NCI-H1694 (cell line): ENCODE measurements around the gene C15orf39.

Experiments
- DNase-seq: peaks from one replicate; lab custom pipeline; 2025; lab: John Stamatoyannopoulos, UW

Gene C15orf39

DNA sequence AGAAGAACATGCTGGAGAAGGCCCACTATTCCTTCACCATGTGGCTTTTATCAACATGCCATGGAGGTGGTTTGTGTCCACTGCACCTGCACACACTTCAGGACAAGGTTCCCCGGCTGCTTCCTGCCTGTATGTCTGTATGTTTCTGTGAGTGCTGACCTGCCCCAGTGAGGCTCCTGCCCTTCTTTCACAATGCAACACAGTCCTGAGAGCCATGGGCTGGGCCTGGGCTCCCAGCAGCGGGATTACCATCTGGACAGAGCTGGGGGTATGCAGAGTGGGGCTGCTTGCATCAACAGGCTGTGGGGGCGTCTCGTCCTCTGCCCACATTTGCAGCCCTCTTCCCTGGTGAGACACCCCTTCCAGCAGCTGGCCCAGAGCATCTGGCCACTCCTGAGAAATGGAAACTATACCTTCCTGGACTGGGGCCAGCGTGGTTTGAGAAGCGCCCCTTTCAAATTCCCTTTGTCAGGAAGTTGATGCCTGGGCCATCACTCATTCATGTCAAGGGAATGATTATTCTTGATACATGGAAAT, 29.3 kb upstream of the C15orf39 start:
- no peak for DNase-seq

DNA sequence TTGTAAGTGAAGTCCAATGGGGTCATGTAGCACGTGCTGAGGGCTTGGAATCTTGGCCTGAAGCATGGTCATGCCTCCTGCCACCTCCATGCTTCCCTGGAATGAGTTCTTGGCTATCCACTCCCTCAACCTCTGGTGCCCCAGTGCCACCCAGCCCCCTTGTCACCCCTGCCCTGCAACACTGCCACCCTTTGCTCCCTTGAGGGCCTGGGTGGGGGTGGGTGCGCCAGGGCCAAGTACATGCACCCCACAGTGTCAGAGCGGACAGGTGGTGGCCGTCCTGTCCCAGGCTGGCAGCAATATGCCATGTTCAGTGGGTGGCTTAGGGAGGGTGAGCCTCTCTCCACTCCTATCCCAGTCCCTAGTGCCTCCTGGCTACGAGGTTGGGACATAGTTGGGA, 27.6 kb upstream of the C15orf39 start:
- DNase-seq: no peak

DNA sequence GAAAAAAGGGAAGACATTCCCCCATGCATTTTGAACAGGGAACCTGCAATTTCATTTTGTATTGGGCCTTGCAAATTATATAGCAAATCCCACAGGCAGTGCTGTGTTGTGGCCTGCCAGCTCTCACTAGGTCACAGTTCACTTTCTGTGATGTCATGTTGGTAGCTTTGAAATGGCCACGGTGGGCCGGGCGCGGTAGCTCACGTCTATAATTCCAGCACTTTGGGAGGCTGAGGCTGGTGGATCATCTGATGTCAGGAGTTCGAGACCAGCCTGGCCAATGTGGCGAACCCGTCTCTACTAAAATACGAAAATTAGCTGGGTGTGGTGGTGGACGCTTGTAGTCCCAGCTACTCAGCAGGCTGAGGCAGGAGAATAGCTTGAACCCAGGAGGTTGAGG, 27.0 kb upstream of the C15orf39 start:
- no peak for DNase-seq

DNA sequence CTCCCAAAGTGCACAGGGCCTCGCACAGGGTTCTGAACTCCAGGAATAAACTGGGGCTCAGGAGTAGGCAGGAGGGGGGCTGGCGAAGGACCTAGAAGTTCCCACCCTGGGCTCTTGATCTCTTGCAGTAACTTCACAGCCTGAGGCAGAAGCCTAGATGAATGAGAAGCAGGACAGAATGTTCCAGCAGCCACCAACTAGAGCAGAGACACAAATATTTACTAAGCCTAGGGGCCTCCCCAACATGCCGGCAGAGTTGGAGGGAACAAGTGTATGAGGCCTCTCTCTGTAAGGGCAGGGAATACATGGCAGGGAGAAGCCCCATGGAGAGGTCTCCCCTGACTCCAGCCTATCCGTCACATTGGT, 25.3 kb upstream of the C15orf39 start:
- no peak for DNase-seq

DNA sequence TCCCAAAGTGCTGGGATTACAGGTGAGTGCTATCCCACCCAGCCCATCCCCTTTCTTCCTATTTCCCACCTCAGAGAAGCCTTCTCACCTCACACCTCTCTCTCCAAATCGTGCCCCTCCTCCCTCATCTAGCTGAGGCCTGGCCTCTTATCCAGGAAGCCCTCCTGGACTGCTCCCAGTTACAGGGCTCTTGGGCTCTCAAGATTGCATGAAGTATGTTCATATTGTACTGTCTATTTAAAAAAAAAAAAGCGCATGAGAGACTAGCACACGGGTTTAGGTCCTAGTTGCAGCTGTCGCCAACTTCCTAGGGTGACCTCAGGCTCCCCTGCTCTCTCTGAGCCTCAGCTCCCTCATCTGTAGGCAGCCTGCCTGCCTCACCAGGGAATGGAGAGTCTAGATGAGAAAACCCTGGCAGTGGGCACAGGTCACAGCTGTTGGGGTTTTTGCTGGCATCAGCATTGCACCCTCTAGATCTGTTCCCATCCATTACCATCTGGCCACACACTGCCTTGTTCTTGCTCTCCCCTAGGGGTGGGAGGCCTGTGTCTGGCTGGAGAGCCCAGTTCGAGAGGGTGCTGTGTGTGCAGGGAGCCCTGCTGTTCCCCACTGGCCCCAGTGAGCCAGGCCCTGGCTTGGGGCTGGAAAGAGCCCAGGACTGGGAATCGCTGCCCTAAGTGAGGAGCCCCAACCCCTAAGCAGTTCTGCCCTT, 24.2 kb upstream of the C15orf39 start:
- DNase-seq: peak; percentile 78

DNA sequence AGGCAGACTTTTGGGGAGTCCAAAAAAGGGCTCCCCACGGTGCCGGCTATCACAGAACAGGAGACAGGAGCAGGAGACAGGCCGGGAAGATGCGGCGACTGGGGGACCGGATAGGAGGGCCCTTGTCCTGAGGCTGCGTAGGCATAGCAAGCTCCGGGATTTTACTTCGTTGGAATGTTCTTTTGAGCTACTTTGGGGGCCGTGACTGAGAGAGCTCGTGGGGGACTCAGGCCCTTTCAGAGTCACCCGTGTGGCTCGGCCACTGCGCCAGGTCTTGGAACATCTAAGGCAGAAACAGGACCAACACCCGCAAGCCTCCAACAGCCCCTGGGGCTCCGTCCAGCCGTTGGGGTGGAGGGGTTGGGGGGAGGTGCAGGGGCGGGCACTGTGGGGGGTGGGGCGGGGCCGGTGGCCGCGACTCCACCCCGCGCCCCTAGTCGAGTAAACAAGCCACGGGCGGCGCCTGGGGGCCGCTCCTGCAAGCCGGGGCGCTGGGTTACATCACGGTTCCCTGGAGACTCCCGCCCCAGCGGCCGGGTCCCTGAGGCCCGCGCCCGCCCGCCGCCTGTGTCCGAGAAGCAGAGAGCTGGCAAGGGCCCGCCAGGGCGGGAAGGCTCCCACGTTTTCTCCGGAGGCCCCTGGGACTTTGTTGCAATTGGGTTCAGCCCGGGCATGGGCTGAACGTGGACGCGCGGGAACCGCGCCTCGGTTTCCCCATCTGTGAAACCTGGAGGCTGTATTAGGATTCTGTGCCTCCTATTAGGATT, 23.3 kb upstream of the C15orf39 start:
- DNase-seq: no peak

DNA sequence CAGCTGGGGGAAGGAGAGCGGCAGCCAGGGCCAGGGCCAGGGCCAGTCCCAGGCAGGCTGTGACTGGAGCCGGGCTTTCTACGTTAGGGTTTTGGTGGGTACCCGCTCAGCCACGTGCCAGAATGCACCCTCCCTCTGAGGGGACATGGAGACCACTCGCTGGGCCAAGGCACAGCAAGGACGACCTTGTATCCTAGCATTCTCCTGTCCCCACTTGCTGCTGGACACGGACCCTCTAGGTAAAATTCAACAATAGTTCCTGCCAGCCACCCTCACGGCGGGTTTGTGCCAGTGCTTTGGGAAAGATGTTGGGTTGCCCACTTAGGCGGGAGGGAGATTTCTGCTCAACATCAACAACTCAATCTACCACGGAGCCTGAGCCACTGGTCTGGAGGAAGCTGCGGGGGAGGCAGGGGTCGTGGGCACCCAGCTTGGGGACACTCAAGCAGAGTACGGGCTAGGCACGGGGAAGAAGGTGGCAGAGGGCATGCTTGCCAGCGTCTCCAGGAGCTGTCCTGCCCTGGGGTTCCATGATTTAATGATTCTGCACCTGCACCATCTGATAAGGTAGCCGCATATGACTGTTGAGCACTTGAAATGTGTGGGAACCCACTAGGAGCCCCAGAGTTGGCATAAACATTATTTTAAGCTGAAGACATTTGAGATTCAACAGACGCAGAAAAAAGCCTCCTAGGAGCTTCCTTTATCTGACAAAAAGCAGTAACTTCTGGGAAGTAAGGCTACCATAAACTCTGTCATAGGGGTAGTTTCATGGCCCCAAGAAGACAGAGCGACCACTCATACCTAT, 22.5 kb upstream of the C15orf39 start:
- no peak for DNase-seq

DNA sequence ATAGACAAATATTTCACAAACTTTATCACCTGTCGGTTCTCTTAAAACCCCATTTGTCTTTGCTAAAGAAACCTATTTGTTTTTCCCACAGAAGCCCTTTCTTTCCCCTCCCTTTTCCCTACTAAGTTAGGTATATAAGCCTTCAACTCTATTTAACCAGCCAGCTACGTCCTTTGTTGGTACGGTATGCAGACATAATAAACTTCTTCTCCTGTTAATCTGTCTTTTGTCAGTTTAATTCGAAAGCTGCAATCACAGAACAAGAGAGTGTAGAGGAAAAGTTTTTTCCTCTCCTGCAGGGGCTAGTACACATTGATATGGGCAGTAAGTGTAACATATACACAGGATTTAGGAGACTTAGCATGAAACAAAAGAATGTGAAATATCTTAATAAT, 21.9 kb upstream of the C15orf39 start:
- no peak for DNase-seq

DNA sequence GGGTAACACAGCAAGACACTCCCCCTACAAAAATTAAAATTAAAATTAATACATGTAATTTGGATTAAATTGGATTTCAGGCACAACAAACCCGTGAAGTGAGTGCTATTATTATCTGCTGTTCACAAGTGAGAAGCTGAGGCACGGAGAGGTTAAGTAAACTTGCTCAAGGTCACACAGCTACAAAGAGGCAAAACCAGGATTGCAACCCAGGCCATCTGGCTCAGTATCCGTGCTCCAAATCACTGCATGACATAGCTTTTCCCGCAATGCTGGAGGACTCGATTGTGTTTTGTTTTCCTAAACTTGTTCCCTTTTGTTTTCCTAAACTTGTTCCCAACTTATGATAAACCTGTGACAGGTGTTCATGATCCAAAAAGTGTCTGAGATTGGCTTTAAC, 19.9 kb upstream of the C15orf39 start:
- no peak for DNase-seq

DNA sequence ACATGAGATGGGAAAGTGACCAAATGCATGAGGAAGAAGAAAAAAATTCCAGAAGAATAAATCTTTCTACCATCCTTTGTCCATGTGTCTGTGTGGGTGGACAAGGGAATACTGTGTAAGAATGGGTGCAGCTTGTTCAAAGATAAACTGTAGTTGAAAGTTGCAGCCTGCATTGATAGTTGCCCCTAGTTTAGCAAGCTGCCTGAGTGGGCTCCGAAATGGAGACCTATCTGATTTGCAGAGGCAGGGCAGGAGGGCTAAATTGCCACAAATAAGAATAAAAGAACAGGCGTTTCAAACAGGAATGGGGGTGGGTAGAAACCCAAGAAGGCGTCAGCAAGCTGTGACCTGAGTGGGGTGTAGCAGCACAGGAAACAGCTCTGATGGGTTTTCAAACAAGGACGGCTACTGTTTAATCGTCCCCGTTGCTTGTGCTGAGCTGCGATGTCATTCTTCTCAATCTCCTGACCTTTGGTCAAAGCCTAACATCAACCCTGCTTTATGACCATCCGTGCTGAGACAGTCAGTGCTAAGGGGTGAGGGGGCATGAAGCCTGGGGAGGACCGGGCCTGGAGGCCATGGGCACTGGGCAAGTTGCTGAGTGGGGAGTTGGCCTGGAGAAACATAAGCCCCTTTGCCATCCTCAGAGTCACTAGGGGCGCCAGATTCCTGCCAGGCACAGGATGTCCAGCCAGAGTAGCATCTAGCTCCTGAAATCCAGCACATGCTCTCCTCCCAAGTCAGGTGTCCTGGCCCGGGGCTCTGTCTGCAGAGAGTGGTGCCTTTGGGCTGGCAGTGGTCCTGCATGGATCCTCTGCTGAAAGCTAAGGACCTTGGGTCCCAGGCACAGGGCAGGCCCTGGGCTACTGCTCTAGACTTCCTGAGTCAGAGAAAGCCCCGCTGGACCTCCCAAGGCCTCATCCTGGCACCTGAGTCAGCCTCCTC, 19.2 kb upstream of the C15orf39 start:
- no peak for DNase-seq

DNA sequence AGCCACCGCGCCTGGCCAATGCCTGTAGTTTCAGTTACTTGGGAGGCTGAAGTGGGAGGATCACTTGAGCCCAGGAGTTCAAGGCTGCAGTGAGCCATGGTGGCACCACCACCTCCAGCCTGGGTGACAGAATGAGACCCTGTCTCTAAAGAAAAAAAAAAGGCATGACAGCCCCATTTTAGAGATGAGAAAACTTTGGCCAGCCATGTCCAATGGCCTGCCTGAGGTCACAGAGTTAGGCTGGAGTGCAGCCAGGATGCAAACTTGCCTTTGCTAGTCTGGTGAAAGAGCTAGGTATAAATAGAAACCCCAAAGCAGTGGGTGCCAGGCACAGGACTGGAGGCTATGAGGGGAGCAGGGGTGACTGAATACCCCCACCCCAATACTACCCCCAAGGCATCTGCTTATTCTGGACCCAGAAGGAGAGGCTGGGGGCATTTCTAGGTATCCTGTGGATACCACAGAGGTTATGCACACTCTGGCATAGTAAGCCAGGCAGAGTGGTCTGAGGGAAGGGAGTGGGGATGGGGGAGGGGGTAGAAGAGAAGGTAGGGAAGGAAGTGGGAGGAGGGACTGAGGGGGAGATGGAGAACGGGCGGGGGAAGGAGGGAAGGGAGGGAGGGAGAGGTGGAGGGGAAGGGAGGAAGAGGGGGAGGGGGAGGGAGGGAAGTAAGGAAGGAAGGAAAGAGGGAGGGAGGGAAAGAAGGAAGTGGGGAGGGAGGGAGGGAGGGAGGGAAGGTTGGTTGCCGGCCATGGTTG, 16.2 kb upstream of the C15orf39 start:
- DNase-seq: no peak

DNA sequence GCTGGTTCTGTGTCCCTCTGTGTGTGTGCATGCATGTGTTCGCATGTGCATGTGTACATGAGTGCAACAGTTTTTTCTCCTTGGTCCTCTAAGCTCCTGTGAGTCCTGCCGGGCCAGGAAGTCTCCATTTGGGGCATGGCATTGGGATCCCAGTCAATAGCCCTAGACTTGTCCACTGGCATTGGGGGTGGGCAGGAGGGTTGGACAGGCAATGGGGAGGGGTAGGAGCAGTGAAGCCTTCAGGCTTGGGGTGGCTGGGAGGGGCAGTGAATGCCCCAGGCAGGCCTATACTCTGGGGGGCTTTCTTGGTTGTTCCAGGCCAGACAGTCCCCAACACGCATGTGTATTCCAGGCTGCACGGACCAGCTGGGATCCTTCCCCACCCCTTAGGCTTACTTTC, 15.6 kb upstream of the C15orf39 start:
- DNase-seq: no peak

DNA sequence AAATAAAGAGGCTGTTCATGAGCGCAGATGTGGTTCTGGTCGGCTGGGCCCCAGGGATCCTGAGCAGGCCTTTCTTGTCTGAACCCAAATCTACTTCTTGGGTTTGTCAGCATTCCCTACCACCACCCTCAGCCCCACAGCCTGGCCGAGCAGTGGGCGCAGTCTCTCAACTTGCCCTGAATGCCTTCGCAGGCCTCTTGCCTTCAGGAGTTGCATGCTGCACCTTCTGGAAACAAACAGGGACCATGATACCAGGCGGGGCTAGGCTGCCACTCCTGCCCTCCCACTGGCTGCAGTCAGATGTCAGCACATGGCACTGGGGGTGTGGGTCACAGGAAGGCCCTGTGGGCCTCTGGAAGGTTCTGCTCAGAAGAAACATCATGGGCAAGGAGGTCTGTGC, 13.2 kb upstream of the C15orf39 start:
- no peak for DNase-seq

DNA sequence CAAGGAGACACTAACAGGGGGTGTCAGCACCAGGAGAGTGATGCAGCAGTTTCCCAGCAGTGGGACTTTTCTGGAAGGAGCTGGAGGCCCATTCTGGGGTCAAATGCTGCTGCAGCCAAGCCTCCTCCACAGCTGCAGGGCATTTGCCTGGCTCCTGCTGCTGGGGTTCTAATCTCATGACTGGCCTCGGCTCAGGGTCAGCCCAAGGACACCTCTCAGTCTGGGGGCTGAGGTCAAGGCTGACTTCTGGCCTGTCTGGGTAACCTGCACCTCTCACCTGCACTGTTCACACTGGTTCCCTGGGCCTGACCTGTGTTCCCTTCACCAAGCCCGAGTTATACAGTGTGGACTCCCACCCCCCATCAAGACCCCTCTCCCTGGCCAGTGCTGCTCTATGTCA, 10.4 kb upstream of the C15orf39 start:
- no peak for DNase-seq

DNA sequence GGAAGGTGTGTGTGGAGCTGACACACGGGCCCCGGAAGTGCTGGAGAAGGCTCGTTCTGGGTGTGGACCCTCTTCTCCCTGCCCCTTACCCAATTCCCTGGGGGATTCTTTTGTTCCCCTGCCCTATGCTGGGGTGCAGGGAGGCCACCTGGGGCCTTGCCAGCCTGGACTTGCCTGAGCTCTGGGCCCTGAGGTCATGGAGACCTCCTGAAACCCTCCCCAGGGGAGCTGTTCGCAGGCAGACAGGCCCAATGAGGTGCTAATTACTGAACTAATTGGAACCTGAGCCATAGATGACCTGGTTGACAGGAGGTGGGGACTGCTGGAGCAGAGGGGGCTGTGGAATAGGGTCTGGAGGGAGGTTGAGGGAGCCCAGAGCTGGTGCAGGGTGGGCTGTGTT, 9.4 kb upstream of the C15orf39 start:
- no peak for DNase-seq

DNA sequence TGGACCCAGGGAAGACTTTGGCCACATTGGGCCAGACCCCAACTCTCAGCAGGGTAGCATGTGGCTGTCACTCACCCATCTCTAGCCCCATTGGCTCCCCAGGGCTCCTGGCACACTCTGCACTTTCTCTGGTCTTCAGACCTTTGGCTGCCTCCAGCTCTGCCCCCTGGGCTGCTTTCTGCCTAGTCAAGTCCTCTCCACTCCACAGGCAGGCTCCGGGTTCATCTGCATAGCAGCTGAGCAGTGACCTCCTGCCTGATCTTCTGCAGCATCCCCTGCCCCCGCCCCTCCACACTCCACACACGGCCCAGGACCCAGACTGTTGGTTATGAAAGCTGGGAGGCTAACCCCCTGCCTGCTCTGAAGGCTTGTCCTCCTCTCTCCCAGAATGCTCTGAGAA, 8.4 kb upstream of the C15orf39 start:
- no peak for DNase-seq

DNA sequence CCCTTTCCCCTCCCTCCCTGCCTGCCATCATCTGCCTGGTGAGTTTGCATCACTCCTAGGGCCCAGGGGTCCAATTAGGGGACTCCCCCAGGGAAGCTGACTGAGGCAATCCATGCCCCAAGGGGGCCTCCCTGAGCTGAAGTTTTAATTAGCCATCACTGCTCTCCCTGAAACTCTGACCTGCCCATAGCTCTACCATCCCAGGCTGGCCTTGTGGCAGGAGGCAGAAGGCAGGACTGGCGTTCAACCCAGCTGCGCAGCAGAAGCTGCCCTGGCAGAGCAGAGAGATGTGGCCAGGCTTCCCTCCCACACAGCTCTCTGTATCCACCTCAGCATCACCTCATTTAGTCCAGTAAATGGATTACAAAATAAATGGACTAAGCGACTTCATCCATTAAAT, 7.7 kb upstream of the C15orf39 start:
- no peak for DNase-seq

DNA sequence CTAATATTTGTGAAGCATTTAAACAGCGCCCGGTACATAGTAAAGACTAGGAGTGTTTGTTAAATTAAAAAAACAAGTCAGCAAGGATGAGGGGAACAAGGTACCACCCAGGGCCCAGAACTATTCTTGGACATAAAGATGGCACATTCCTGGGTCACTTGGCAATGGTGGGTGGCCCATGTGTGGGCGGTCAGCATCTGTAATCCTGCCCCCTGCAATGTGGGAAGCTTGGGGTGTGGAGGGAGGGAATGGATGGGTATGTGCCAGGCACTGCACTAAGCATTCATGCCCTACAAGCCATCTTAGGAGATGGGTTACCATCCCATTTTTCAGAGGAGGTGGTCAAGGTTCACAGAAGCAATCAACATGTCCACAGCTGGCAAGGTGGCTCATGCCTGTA, 7.3 kb upstream of the C15orf39 start:
- DNase-seq: no peak

DNA sequence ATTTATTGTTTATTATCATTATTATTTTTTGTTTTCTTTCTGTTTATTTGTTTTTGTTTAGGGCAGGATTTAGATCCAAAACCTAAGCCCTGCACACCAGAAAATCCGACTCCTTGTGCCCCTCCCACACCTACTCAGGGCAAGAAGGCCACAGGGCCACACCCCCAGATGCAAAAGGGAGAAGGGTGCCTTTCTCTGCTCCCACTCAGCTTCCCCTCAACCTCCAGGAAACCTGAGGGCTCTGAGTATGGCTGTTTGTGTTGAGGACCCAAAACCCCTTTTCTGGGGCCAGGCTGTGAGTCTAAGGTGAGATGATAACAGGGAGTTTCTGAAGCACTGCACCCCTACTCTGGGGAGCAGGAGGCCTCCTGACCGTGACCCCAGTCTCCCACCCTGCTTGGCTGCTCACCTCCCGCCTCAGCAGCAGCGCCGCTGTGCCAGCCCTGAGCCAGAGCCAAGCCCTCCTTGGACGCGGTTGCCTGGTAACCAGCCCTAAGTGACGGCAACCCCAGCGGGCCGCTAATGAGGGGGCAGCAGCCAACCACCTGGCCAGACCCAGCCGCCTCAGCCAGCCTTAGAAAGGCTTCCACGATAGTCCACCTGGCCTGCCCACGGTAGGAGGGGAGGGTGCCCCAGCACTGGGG, 6.4 kb upstream of the C15orf39 start:
- no peak for DNase-seq

DNA sequence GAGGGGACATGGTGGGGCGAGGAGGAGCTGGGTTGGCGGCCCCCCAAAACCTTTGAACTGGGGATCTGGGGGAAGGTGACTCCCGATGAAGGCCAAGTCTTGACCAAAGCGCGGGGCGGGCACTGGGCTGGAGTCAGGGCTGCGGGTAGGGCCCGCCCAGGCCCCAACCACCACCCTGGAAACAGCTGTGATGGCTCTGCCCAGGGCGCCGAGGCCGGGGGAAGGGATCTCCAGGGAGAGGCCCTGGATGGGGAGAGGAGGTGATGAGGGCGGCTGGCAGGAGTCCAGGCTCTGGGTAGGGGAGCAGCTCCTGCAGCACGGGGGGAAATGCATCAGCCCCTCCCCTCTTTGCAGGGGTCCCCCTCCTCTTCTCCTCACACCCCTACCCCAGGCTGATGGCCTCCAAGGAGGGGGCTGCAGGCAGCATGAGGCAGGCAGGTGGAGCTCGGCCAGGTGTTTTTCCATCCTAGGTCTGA, 5.9 kb upstream of the C15orf39 start:
- no peak for DNase-seq
